GM23248 (cell line): Measurements from ENCODE around the gene RPL22.

Experiments used
- EZH2 ChIP-seq: fragments of 200-600 bp; sonication (generic); IDR thresholded peaks from 2 replicates; pipeline ENCODE4 v1.6.1; 2018; ENCODE audit warnings: antibody characterized with exemption, mild to moderate bottlenecking; ENCODE audit not compliant: insufficient read depth, poor library complexity, severe bottlenecking
- EZH2phosphoT487 ChIP-seq: fragments of 200-600 bp; sonication (generic); IDR thresholded peaks from 2 replicates; pipeline ENCODE4 v1.6.1; 2018; ENCODE audit warnings: antibody characterized with exemption, moderate library complexity, mild to moderate bottlenecking, low read depth; ENCODE audit not compliant: insufficient read depth

DNA sequence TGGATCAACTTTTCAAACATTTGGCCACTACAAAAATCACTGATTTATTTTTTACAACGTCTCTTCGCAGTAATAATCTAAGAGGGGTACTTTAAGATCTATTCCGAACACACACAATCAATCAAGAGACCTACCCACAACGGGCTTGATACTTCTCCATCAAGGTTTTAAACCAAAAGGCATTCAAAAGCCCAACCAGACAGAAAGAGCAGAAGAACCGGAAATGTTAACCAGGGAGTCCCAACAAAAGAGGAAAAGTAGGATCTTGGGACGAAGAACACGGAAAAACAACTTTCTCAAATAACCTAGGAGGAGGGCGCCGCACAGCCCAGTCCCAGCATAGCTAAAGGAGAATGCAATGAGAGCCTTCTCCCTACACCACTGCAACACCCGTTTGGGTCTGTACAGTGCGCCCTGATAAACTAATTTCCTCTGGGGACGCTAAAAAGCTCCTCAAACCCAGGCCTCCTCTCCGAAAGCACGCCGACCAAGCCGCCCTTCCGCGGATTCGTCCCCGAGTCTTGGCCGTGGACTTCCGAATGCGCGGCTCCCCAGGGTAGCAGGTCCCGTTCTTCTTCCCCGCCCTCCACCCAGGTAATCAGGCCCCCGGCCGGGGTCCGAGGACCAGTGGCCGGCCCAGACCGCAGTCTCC lies 623 bp downstream of the RPL22 start:
- TF ChIP-seq EZH2 (no peak), EZH2phosphoT487 (no peak)
